PC-9 (cell line): Measurements from ENCODE around the gene MICAL3. TPM values are rescaled to one million over a fixed set of nuclear protein-coding genes. Genes with fewer than 3 reads are reported as not detected.

ENCODE experiments used
- BruUV-seq: library from RNA; stranded (reverse); fragments of 400-500 nt; replicated peaks from 2 replicates; lab custom pipeline; 2021; lab: Mats Ljungman, UMichigan
- CTCF ChIA-PET: fragments of 300-600 bp; sonication (Branson Sonifier 250); formaldehyde crosslinking; loops from one replicate; lab custom pipeline; 2022; ENCODE audit warnings: antibody characterized with exemption; lab: Charles Lee
- POLR2A ChIA-PET: fragments of 300-600 bp; sonication (Branson Sonifier 250); formaldehyde crosslinking; loops from one replicate; lab custom pipeline; 2022; ENCODE audit warnings: antibody characterized with exemption; ENCODE audit not compliant: unreplicated experiment; lab: Charles Lee
- DNase-seq, 2 experiments: peaks; one replicate each; pipeline versions ENCODE4 v3.0.0 to v3.0.0-alpha.2; 2015 to 2022; ENCODE audit warnings: mixed read lengths in 1 of 2
- H2AFZ ChIP-seq: fragments of 200-600 bp; sonication (generic); 2 replicates; pipeline ENCODE4 v1.8.1; 2017; ENCODE audit warnings: antibody characterized with exemption
- H3F3A ChIP-seq: fragments of 200-600 bp; sonication (generic); 2 replicates; pipeline ENCODE4 v1.8.1; 2017; ENCODE audit warnings: antibody characterized with exemption, mild to moderate bottlenecking, low read depth; ENCODE audit not compliant: insufficient read depth
- H3K27ac ChIP-seq: fragments of 200-600 bp; sonication (generic); 2 replicates; pipeline ENCODE4 v1.6.1; 2016; ENCODE audit warnings: mixed run types
- H3K27me3 ChIP-seq: fragments of 200-600 bp; sonication (generic); 2 replicates; pipeline ENCODE4 v1.6.1; 2016; ENCODE audit warnings: low read depth, mixed run types; ENCODE audit not compliant: insufficient read depth
- H3K36me3 ChIP-seq: fragments of 200-600 bp; sonication (generic); 2 replicates; pipeline ENCODE4 v1.6.1; 2016; ENCODE audit warnings: low read depth, mixed run types
- H3K4me1 ChIP-seq: fragments of 200-600 bp; sonication (generic); replicated peaks from 2 replicates; pipeline ENCODE4 v1.6.1; 2016; ENCODE audit warnings: mixed run types; ENCODE audit not compliant: insufficient read depth
- H3K4me2 ChIP-seq: fragments of 200-600 bp; sonication (generic); 2 replicates; pipeline ENCODE4 v1.6.1; 2017; ENCODE audit warnings: mixed run types
- H3K4me3 ChIP-seq: fragments of 200-600 bp; sonication (generic); 2 replicates; pipeline ENCODE4 v1.6.1; 2016; ENCODE audit warnings: mixed run types
- H3K79me2 ChIP-seq: fragments of 200-600 bp; sonication (generic); 2 replicates; pipeline ENCODE4 v1.6.1; 2017; ENCODE audit warnings: low read depth, mixed run types
- H3K9me2 ChIP-seq: fragments of 200-600 bp; sonication (generic); 2 replicates; pipeline ENCODE4 v1.8.1; 2017; ENCODE audit warnings: mild to moderate bottlenecking; ENCODE audit not compliant: insufficient read depth
- H3K9me3 ChIP-seq: fragments of 200-600 bp; sonication (generic); 2 replicates; pipeline ENCODE4 v1.8.1; 2016; ENCODE audit warnings: low read depth; ENCODE audit not compliant: insufficient read depth
- H4K20me1 ChIP-seq: fragments of 200-600 bp; sonication (generic); 2 replicates; pipeline ENCODE4 v1.8.1; 2017; ENCODE audit not compliant: insufficient read depth
- CTCF ChIP-seq: fragments of 200-600 bp; sonication (generic); conservative IDR thresholded peaks from 2 replicates; pipeline ENCODE4 v1.6.1; 2017; ENCODE audit warnings: mixed run types, antibody characterized with exemption, mild to moderate bottlenecking, moderate library complexity
- EZH2 ChIP-seq: fragments of 200-600 bp; sonication (generic); IDR thresholded peaks from 2 replicates; pipeline ENCODE4 v1.8.0; 2017; ENCODE audit warnings: antibody characterized with exemption, low read depth
- intact Hi-C: fragments of 100-400 bp; cut with micrococcal nuclease; formaldehyde crosslinking; loops from one replicate; pipeline ENCODE4 v1.10.0; 2022; ENCODE audit not compliant: unreplicated experiment
- total RNA-seq: library from RNA; stranded (reverse); gene quantifications from 2 replicates; pipeline ENCODE4 v1.2.3, GENCODE V29; 2021

The MICAL3 gene
- total RNA-seq, 1 experiment from 2014 or later, result 27.4 TPM

- Histone ChIP-seq H3K9me3 (no peaks in the 10 kb centered on the region), H3K79me2 (no peaks in the 10 kb centered on the region), H3K27ac (no peak overlapping the region), H4K20me1 (no peaks in the 10 kb centered on the region), H3K4me3 (no peak overlapping the region), H3K4me1 (no peaks in the 10 kb centered on the region), H3K4me2 (no peak overlapping the region), H3F3A (no peaks in the 10 kb centered on the region), H2AFZ (no peak overlapping the region), H3K36me3 (no peaks in the 10 kb centered on the region), H3K27me3 (no peaks in the 10 kb centered on the region), H3K9me2 (no peaks in the 10 kb centered on the region)
- BruUV-seq, result no TSS peak
- intact Hi-C loops, result no loop called here
- ChIA-PET POLR2A (no interaction called here), CTCF (no interaction called here)
- TF ChIP-seq EZH2 (no peak), CTCF (no peak)
- DNase-seq, result no peak
Measured at GRCh38 chr22:17823964-17824363, 200.4 kb downstream of the MICAL3 start.

DNA sequence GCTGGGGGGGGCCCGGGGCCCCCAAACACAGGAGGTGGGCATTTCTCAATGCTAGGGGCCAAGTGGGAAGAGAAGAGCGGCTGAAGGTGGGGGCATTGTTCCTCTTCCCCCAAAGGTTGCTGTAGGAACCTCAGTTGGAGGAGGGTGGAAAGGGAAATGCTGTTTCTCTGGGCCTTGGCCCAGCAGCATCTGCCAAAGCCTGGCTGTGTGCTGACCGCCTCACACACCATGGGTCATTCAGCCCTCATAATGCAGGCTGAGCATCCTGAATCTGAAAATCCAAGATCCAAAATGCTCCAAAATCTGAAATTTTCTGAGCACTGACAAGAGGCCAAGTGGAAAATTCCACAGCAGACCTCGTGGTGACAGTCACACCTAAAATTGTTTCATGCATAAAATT, 201.1 kb downstream of the MICAL3 start:
- Histone ChIP-seq H3K27ac (no peak overlapping the region), H3K4me1 (no peaks in the 10 kb centered on the region), H3K4me3 (no peak overlapping the region), H3K9me2 (no peaks in the 10 kb centered on the region), H3K4me2 (no peak overlapping the region), H3K27me3 (no peaks in the 10 kb centered on the region), H3F3A (no peaks in the 10 kb centered on the region), H3K9me3 (no peaks in the 10 kb centered on the region), H3K79me2 (no peaks in the 10 kb centered on the region), H4K20me1 (no peaks in the 10 kb centered on the region), H3K36me3 (no peaks in the 10 kb centered on the region), H2AFZ (no peak overlapping the region)
- ChIA-PET POLR2A (no interaction called here), CTCF (no interaction called here)
- TF ChIP-seq CTCF (no peak), EZH2 (no peak)
- DNase-seq, result no peak
- intact Hi-C loops, result no loop called here
- BruUV-seq, result no TSS peak

DNA sequence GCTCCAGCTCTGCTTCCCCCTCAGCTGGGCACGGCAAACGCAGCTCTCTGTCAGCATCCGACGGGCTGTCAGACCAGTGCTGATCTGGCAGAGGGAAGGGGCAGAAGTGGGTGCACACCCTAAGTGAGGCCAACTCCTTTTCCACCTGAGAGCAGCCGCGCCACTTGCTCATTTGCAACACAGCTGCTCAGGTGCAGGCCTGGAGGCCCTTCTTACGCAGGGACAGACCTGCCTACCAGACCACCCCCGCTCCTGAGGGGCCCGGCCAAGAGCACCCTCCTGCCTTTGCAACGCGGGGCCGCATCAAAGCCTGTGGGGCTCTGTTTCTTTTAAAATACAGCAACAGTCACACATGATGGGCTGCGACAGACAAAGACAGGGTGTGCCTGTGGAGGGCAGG, 202.3 kb downstream of the MICAL3 start:
- POLR2A ChIA-PET, result no interaction called here
- BruUV-seq, result no TSS peak

More for the DNA sequence above, 202.3 kb downstream of the MICAL3 start:
- H3K4me2 ChIP-seq, result no peak overlapping the region
- TF ChIP-seq CTCF (no peak), EZH2 (no peak)
- CTCF ChIA-PET, result no interaction called here
- H2AFZ ChIP-seq, result no peak overlapping the region
- no peaks in the 10 kb centered on the region for H3K9me2 ChIP-seq
- H3K4me1 ChIP-seq, result no peaks in the 10 kb centered on the region
- no peaks in the 10 kb centered on the region for H3K27me3 ChIP-seq
- H3F3A ChIP-seq, result no peaks in the 10 kb centered on the region
- intact Hi-C loops, result no loop called here
- H3K27ac ChIP-seq, result no peak overlapping the region
- H3K36me3 ChIP-seq, result no peaks in the 10 kb centered on the region
- DNase-seq, result no peak
- H3K9me3 ChIP-seq, result no peaks in the 10 kb centered on the region
- H3K4me3 ChIP-seq, result no peak overlapping the region
- no peaks in the 10 kb centered on the region for H4K20me1 ChIP-seq
- no peaks in the 10 kb centered on the region for H3K79me2 ChIP-seq
